HFF-Myc (cell line): ENCODE measurements around the gene CNDP2.
"Not testable (repeated sequence)": the region's sequence is repeated elsewhere in the genome, so short reads cannot be mapped to it uniquely, and the experiment has no call there.

Source experiments
- DNase-seq: peaks from one replicate; pipeline ENCODE4 v3.0.0-alpha.2; 2011; ENCODE audit warnings: low read depth; ENCODE audit errors: extremely low read depth
- H3K4me3 ChIP-seq: replicated peaks from 2 replicates; pipeline ENCODE4 v1.5.1; 2011; ENCODE audit warnings: low read depth, mild to moderate bottlenecking, control low read depth, low read length
- TF ChIP-seq, protein P1 (sequence below): IDR thresholded peaks from 2 replicates; pipeline ENCODE4 v1.5.1; 2012; ENCODE audit warnings: mild to moderate bottlenecking, low read depth, low read length, control low read depth; ENCODE audit errors: missing control alignments

Gene CNDP2

DNA sequence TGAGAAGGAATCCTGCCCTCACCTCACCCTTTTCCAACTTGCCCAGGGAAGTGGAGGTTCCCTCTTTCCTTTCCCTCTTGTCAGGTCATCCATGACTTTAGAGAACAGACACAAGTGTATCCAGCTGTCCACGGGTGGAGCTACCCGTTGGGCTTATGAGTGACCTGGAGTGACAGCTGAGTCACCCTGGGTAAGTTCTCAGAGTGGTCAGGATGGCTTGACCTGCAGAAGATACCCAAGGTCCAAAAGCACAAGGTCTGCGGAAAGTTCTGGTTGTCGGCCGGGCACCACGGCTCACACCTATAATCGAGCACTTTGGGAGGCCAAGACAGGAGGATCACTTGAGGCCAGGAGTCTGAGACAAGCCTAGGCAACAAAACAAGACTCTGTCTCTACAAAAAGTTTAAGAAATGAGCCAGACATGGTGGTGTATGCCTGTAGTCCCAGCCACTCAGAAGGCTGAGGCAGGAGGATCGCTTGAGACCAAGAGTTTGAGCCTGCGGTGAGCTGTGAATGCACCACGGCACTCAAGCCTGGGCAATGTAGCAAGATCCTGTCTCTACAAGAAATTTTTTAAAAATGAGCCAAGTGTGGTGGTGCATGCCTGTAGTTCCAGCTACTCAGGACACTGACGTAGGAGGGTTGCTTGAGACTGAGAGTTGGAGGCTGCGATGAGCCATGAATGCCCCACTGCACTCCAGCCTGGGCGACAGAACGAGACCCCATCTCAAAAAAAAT, 24.1 kb downstream of the CNDP2 start:
- TF ChIP-seq, protein P1, sequence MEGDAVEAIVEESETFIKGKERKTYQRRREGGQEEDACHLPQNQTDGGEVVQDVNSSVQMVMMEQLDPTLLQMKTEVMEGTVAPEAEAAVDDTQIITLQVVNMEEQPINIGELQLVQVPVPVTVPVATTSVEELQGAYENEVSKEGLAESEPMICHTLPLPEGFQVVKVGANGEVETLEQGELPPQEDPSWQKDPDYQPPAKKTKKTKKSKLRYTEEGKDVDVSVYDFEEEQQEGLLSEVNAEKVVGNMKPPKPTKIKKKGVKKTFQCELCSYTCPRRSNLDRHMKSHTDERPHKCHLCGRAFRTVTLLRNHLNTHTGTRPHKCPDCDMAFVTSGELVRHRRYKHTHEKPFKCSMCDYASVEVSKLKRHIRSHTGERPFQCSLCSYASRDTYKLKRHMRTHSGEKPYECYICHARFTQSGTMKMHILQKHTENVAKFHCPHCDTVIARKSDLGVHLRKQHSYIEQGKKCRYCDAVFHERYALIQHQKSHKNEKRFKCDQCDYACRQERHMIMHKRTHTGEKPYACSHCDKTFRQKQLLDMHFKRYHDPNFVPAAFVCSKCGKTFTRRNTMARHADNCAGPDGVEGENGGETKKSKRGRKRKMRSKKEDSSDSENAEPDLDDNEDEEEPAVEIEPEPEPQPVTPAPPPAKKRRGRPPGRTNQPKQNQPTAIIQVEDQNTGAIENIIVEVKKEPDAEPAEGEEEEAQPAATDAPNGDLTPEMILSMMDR: no peak
- no peak for DNase-seq
- no peak overlapping the region for H3K4me3 ChIP-seq

DNA sequence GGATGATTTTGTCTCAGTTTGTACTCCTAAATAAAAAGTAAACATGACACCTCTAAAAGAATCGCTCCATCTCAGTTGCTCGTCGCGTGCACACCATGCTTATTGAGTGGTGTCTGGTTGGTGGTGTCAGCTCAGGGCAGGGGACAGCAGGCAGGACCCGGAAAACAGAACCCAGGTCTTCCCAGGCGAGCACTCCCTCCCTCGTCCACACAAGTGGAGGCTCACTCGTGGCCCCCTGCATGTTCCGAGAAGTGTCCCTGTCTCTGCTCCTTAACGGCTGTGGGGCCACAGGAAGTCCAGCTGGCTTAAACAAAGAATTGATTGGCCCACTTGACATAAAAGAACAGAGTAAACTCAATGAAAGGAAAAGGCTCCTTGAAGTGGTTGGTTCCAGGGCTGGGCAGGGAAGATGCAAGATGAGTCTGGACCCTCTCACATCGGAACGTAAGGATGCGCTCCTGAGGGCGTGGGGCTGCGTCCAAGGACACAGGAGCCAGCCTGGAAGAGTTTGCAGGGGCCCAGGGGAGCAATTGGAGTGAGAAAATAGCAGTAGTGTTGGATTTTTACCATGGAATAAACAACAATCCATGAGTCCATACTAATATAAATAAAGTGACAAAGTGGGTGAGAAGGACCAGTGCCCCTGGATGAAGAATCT, 25.0 kb downstream of the CNDP2 start:
- DNase-seq: no peak
- H3K4me3 ChIP-seq: no peak overlapping the region
- TF ChIP-seq, protein P1: no peak

DNA sequence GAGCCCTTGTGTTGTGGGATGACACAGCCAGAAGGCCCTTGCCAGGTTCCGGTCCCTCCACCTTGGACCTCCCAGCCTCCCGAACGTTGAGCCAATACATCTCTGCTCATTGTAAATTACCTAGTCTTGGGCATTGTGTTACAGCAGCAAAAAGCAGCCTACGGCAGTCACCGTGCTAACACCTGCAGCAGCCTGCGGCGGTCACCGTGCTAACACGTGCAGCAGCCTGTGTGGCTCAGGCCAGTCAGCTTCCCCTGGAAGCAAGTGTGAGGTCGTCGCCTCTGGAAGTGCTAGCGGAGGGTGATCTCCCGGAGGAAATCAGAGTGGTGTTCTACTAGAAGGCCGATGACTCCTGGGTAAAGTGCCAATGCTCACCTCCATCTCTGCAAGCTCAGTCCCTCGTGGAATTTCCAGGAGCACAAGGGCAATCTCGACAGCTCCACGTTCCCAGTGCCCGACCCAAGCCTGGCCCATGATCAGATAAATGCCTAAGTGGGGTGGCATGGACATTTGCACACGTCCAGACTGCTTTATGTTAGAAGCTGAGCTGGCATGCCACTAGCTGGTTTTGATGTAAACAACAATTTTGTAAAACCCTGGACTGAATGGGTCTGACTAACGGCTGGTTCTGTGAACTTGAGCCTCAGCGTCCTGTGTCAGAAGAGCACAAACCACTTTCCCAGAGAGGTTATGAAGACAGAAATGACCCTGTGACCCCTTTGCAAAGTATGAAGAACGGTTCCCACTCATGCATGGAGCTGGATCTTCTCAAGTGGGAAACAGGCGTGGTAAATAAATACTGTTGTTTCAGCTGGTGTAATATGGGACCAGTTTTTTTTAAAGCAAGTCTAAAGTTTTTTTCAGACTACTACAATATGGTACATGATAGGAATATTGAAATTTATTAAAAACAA, 26.7 kb downstream of the CNDP2 start:
- H3K4me3 ChIP-seq: no peak overlapping the region
- DNase-seq: no peak
- TF ChIP-seq, protein P1: no peak

- no peak for DNase-seq
- no peak overlapping the region for H3K4me3 ChIP-seq
- TF ChIP-seq, protein P1: no peak
These were observed 27.9 kb downstream of the CNDP2 start for GRCh38 chr18:74524097-74524496.

- DNase-seq, H3K4me3 ChIP-seq: not testable (repeated sequence)
These were observed 28.8 kb downstream of the CNDP2 start for GRCh38 chr18:74524915-74525314.

DNA sequence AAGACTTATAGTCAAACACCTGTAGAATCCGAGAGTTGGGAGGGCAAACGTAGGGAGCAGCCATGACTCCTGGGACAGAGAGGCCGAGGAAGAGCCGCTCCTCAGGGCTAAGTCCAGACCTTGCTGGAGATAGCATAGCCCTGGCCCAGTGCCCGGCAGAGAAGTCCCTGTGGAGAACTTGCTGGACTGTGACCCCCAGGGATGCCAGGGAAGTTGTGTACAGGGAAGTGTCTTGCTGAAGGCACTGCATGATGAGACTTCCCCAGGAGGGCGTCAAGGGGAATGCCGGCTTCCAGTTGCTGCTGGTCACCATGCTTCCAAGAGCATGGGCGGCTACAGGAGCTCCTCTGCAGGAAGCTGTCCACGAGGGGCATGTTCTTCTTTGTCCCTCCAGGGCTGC, 29.6 kb downstream of the CNDP2 start:
- no peak for DNase-seq
- H3K4me3 ChIP-seq: no peak overlapping the region
- TF ChIP-seq, protein P1: no peak

DNA sequence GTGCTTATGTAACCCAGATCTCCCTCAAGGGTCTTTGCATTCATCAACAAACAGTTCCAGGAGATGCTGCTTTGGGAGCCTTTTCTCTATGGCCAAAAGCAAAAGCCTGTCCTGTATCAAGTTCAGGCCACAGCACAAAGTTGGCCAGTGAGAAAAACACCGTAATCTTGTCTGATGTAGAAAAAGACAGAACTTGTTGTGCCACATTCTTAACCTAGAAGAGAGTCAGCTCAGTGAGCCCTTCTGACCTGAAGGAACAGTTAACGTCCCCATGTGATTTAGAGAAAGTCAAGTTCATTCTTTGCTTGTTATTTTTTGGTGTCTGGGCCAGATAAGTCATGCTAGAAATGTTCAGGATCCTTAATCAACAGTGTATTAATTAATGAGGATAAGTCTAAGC, 30.3 kb downstream of the CNDP2 start:
- TF ChIP-seq, protein P1: no peak

More for the DNA sequence above, 30.3 kb downstream of the CNDP2 start:
- H3K4me3 ChIP-seq: no peak overlapping the region
- DNase-seq: no peak
